WTC11 (cell line): ENCODE data around the gene CLTCL1. TPM values are rescaled to one million over a fixed set of nuclear protein-coding genes. Genes with fewer than 3 reads are reported as not detected.

Experiments used
- ATAC-seq: fragments of 200-7000 bp; cut with Tn5 transposase; 2 replicates; pipeline ENCODE4 v1.10.0; 2021; ENCODE audit warnings: mild to moderate bottlenecking, moderate library complexity
- CTCF ChIA-PET: fragments of 300-600 bp; sonication (Branson Sonifier 250); formaldehyde crosslinking; loops from one replicate; lab custom pipeline; 2021; ENCODE audit warnings: antibody characterized with exemption; lab: Charles Lee
- POLR2A ChIA-PET: fragments of 350-600 bp; sonication (Branson Sonifier 250); formaldehyde crosslinking; loops from one replicate; lab custom pipeline; 2021; ENCODE audit warnings: antibody characterized with exemption; lab: Charles Lee
- DNase-seq: peaks from one replicate; pipeline ENCODE4 v3.0.0; 2021; ENCODE audit warnings: low spot score
- H3K27ac Mint-ChIP-seq: 2 replicates; pipeline ENCODE4 v1.8.0; 2021; ENCODE audit warnings: mixed read lengths
- H3K27me3 Mint-ChIP-seq: 2 replicates; pipeline ENCODE4 v1.8.0; 2021; ENCODE audit warnings: low read depth, mild to moderate bottlenecking, moderate library complexity, mixed read lengths
- H3K36me3 Mint-ChIP-seq: 2 replicates; pipeline ENCODE4 v1.8.0; 2021; ENCODE audit warnings: mixed read lengths
- H3K4me1 Mint-ChIP-seq: 2 replicates; pipeline ENCODE4 v1.8.0; 2022; ENCODE audit warnings: mixed read lengths
- H3K4me3 Mint-ChIP-seq: 2 replicates; pipeline ENCODE4 v1.8.0; 2021; ENCODE audit warnings: mild to moderate bottlenecking, moderate library complexity, mixed read lengths
- H3K9me3 Mint-ChIP-seq: 2 replicates; pipeline ENCODE4 v1.8.0; 2021; ENCODE audit warnings: mixed read lengths
- CREB1 ChIP-seq: sonication (generic); formaldehyde crosslinking; IDR thresholded peaks from 2 replicates; pipeline ENCODE4 v1.8.0; 2023; ENCODE audit warnings: mild to moderate bottlenecking, missing genetic modification reagents
- ERG ChIP-seq: fragments of 250-450 bp; sonication (Bioruptor Pico); IDR thresholded peaks from 2 replicates; pipeline ENCODE4 v1.8.0; 2021; ENCODE audit warnings: mild to moderate bottlenecking
- ESRRA ChIP-seq: sonication (generic); formaldehyde crosslinking; IDR thresholded peaks from 2 replicates; pipeline ENCODE4 v1.8.1; 2022; ENCODE audit warnings: mild to moderate bottlenecking, missing genetic modification reagents, borderline replicate concordance
- FOXJ3 ChIP-seq: sonication (generic); formaldehyde crosslinking; IDR thresholded peaks from 2 replicates; pipeline ENCODE4 v1.9.0; 2021; ENCODE audit warnings: missing genetic modification reagents, mild to moderate bottlenecking, borderline replicate concordance
- JUN ChIP-seq: sonication (generic); formaldehyde crosslinking; IDR thresholded peaks from 2 replicates; pipeline ENCODE4 v1.8.0; 2023; ENCODE audit warnings: mild to moderate bottlenecking, missing genetic modification reagents
- NR3C1 ChIP-seq: sonication (generic); formaldehyde crosslinking; conservative IDR thresholded peaks from 2 replicates; pipeline ENCODE4 v1.8.1; 2023; ENCODE audit warnings: low read depth, mild to moderate bottlenecking, missing genetic modification reagents
- OVOL2 ChIP-seq: fragments of 250-450 bp; sonication (Bioruptor Pico); IDR thresholded peaks from 2 replicates; pipeline ENCODE4 v1.9.0; 2021; ENCODE audit warnings: mild to moderate bottlenecking, borderline replicate concordance
- SMAD3 ChIP-seq: sonication (generic); formaldehyde crosslinking; IDR thresholded peaks from 2 replicates; pipeline ENCODE4 v1.8.0; 2022; ENCODE audit warnings: missing genetic modification reagents, mild to moderate bottlenecking, borderline replicate concordance
- USF2 ChIP-seq: sonication (generic); formaldehyde crosslinking; IDR thresholded peaks from 2 replicates; pipeline ENCODE4 v1.8.1; 2023; ENCODE audit warnings: mild to moderate bottlenecking, missing genetic modification reagents, moderate library complexity
- ZNF416 ChIP-seq: fragments of 250-450 bp; sonication (Bioruptor Pico); IDR thresholded peaks from 2 replicates; pipeline ENCODE4 v1.9.0; 2021; ENCODE audit warnings: mild to moderate bottlenecking, inconsistent platforms
- ZNF425 ChIP-seq: fragments of 250-450 bp; sonication (Bioruptor Pico); conservative IDR thresholded peaks from 2 replicates; pipeline ENCODE4 v1.9.0; 2021; ENCODE audit warnings: mild to moderate bottlenecking
- total RNA-seq: library from RNA; stranded (reverse); gene quantifications from 3 replicates; pipeline ENCODE4 v1.2.3, GENCODE V29; 2021
- TF ChIP-seq, protein P1 (sequence below): sonication (generic); formaldehyde crosslinking; conservative IDR thresholded peaks from 2 replicates; pipeline ENCODE4 v1.8.1; 2023; ENCODE audit warnings: mild to moderate bottlenecking, low read depth, missing genetic modification reagents, moderate library complexity
- TF ChIP-seq, protein P2 (sequence below): sonication (generic); formaldehyde crosslinking; IDR thresholded peaks from 2 replicates; pipeline ENCODE4 v1.8.1; 2022; ENCODE audit warnings: mild to moderate bottlenecking, moderate library complexity, missing genetic modification reagents
- TF ChIP-seq, protein P3 (sequence below): fragments of 250-450 bp; sonication (Bioruptor Pico); IDR thresholded peaks from 2 replicates; pipeline ENCODE4 v1.9.0; 2021; ENCODE audit warnings: mild to moderate bottlenecking

Gene CLTCL1
- total RNA-seq, 1 experiment from 2014 or later: 15.5 TPM

DNA sequence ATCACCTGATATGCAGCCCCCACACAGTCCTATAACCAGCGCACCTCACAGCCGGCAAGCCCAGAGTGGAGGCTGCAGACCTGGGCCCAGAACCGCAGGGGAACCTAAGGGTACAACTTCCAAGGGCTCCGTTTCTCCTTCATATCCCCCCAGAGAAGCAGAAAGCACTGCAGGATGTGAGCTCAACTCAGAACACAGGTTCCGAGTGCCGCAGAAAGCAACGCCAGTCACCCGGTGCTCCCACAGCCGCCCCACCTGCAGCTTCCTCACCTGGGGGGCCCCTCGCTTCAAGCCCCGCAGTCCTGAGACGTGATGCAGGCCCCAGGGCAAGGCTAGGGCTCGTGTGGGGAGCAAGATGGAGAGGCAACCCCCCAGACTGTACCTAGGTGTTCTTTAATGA, 158.0 kb downstream of the CLTCL1 start (continued):
- TF ChIP-seq CREB1 (CRISPR knock-in tag): no peak
- no peak for TF ChIP-seq ESRRA

DNA sequence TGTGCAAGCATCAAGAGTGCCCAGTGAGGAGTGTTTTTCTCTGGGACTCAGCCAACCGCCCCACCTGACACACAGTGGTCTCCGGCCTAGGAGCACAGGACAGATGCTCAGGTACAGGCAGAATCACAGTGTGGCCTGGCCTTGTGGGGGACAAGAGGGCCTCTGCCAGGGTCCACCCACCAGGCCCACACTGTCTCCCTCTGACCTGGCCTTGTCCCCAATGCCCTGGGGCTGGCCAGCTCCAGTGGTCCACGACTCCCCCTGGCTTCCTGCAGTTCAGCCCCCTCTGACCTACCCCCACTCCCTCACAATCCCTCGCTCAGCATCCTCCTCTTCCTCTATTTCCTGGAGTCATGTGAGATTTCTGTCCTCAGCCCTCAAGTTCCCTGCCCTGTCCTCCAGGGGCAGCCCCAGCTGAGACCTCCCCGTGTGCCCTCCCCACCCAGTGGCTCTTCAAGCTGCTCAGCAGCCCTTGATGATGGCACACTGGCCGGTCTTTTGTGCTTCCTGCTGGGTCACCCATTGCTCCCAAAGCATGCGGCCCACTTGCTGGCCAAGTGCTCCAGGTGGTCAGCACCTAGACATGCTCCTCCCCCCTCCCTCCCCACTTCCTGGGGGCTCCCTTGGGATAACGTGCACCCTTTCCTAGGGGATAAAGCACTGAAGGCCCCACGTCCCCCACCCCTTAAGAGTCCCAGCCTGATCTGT, 158.7 kb downstream of the CLTCL1 start:
- H3K27me3 Mint-ChIP-seq: no peaks in the 10 kb centered on the region
- ATAC-seq: no peak
- no peak for DNase-seq
- TF ChIP-seq, protein P1, sequence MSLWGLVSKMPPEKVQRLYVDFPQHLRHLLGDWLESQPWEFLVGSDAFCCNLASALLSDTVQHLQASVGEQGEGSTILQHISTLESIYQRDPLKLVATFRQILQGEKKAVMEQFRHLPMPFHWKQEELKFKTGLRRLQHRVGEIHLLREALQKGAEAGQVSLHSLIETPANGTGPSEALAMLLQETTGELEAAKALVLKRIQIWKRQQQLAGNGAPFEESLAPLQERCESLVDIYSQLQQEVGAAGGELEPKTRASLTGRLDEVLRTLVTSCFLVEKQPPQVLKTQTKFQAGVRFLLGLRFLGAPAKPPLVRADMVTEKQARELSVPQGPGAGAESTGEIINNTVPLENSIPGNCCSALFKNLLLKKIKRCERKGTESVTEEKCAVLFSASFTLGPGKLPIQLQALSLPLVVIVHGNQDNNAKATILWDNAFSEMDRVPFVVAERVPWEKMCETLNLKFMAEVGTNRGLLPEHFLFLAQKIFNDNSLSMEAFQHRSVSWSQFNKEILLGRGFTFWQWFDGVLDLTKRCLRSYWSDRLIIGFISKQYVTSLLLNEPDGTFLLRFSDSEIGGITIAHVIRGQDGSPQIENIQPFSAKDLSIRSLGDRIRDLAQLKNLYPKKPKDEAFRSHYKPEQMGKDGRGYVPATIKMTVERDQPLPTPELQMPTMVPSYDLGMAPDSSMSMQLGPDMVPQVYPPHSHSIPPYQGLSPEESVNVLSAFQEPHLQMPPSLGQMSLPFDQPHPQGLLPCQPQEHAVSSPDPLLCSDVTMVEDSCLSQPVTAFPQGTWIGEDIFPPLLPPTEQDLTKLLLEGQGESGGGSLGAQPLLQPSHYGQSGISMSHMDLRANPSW (CRISPR knock-in tag): no peak
- no peak for TF ChIP-seq ZNF416 (CRISPR knock-in tag)
- no peak for TF ChIP-seq USF2 (CRISPR knock-in tag)
- no peak for TF ChIP-seq JUN (CRISPR knock-in tag)
- no peak for TF ChIP-seq CREB1 (CRISPR knock-in tag)
- no peak for TF ChIP-seq SMAD3 (CRISPR knock-in tag)
- no peak for TF ChIP-seq NR3C1 (CRISPR knock-in tag)
- no peak overlapping the region for H3K27ac Mint-ChIP-seq
- ChIA-PET POLR2A (no interaction called here), CTCF (interaction anchor here (1.9 kb wide), 1 partner anchor 12 kb away, joined by 7 read pairs; the partner anchor contains the start of gene ESS2)
- H3K4me1 Mint-ChIP-seq: no peaks in the 10 kb centered on the region
- H3K9me3 Mint-ChIP-seq: no peaks in the 10 kb centered on the region
- H3K36me3 Mint-ChIP-seq: peaks cover 20% of the 10 kb centered on the region
- H3K4me3 Mint-ChIP-seq: no peak overlapping the region

DNA sequence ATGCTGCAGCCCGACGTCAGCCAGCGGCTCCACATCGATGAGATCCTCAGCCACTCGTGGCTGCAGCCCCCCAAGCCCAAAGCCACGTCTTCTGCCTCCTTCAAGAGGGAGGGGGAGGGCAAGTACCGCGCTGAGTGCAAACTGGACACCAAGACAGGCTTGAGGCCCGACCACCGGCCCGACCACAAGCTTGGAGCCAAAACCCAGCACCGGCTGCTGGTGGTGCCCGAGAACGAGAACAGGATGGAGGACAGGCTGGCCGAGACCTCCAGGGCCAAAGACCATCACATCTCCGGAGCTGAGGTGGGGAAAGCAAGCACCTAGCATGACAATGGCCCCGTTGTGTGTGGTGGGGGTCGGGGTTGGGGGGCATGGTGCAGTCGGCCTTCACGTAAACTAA, 159.4 kb downstream of the CLTCL1 start:
- TF ChIP-seq, protein P2, sequence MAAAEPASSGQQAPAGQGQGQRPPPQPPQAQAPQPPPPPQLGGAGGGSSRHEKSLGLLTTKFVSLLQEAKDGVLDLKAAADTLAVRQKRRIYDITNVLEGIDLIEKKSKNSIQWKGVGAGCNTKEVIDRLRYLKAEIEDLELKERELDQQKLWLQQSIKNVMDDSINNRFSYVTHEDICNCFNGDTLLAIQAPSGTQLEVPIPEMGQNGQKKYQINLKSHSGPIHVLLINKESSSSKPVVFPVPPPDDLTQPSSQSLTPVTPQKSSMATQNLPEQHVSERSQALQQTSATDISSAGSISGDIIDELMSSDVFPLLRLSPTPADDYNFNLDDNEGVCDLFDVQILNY (CRISPR knock-in tag): no peak
- no peak for TF ChIP-seq OVOL2 (CRISPR knock-in tag)
- no peak for TF ChIP-seq ERG
- no peak for TF ChIP-seq ZNF425
- TF ChIP-seq, protein P3, sequence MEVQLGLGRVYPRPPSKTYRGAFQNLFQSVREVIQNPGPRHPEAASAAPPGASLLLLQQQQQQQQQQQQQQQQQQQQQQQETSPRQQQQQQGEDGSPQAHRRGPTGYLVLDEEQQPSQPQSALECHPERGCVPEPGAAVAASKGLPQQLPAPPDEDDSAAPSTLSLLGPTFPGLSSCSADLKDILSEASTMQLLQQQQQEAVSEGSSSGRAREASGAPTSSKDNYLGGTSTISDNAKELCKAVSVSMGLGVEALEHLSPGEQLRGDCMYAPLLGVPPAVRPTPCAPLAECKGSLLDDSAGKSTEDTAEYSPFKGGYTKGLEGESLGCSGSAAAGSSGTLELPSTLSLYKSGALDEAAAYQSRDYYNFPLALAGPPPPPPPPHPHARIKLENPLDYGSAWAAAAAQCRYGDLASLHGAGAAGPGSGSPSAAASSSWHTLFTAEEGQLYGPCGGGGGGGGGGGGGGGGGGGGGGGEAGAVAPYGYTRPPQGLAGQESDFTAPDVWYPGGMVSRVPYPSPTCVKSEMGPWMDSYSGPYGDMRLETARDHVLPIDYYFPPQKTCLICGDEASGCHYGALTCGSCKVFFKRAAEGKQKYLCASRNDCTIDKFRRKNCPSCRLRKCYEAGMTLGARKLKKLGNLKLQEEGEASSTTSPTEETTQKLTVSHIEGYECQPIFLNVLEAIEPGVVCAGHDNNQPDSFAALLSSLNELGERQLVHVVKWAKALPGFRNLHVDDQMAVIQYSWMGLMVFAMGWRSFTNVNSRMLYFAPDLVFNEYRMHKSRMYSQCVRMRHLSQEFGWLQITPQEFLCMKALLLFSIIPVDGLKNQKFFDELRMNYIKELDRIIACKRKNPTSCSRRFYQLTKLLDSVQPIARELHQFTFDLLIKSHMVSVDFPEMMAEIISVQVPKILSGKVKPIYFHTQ (CRISPR knock-in tag): no peak
- no peak for TF ChIP-seq FOXJ3 (CRISPR knock-in tag)
- Mint-ChIP-seq H3K36me3 (peaks cover 20% of the 10 kb centered on the region), H3K27me3 (no peaks in the 10 kb centered on the region), H3K9me3 (no peaks in the 10 kb centered on the region), H3K4me3 (no peak overlapping the region), H3K4me1 (no peaks in the 10 kb centered on the region), H3K27ac (no peak overlapping the region)
- POLR2A ChIA-PET: no interaction called here
- ATAC-seq (no peak), DNase-seq (no peak)
- CTCF ChIA-PET: interaction anchor here (1.9 kb wide), 1 partner anchor 12 kb away, joined by 7 read pairs; the partner anchor contains the start of gene ESS2
